ENCODE measurements around the gene SZT2. TPM values are rescaled to one million over a fixed set of nuclear protein-coding genes. Genes with fewer than 3 reads are reported as not detected.

SZT2 gene
- total RNA-seq, 1 donor from 2014 or later: 139 TPM

DNA sequence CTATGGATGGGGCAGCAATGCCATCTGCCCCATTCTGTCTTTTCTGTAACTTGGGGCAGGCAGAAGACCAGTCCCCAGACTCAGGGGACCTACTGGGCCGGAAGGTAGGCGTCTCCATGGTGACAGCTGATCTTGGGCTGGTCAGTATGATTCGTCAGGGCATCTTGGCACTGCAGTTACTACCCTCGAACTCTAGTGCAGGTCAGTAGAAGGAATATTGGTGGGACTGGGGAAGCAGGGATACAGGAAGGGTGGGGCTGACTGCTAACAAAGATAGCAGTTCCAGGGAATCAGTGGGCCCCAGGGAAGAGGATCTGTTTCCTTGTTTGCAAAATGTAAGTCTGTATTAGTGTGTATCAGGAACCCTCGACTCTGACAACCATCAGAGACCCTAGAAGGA lies 26.2 kb downstream of the SZT2 start:
- DNase-seq (no peak), ATAC-seq (ENCODE audit: low read depth) (no peak)
- no peaks in the 10 kb centered on the region for H3K27me3 Mint-ChIP-seq
- H3K4me1 Mint-ChIP-seq: no peaks in the 10 kb centered on the region
- no peaks in the 10 kb centered on the region for H3K9me3 Mint-ChIP-seq
- intact Hi-C loops (cut with micrococcal nuclease): no loop called here
- H3K4me3 Mint-ChIP-seq: no peak overlapping the region
- TF ChIP-seq, protein P1, sequence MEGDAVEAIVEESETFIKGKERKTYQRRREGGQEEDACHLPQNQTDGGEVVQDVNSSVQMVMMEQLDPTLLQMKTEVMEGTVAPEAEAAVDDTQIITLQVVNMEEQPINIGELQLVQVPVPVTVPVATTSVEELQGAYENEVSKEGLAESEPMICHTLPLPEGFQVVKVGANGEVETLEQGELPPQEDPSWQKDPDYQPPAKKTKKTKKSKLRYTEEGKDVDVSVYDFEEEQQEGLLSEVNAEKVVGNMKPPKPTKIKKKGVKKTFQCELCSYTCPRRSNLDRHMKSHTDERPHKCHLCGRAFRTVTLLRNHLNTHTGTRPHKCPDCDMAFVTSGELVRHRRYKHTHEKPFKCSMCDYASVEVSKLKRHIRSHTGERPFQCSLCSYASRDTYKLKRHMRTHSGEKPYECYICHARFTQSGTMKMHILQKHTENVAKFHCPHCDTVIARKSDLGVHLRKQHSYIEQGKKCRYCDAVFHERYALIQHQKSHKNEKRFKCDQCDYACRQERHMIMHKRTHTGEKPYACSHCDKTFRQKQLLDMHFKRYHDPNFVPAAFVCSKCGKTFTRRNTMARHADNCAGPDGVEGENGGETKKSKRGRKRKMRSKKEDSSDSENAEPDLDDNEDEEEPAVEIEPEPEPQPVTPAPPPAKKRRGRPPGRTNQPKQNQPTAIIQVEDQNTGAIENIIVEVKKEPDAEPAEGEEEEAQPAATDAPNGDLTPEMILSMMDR (IDR thresholded peaks at IDR 0.05): no peak
- no peak overlapping the region for H3K27ac Mint-ChIP-seq
- H3K36me3 Mint-ChIP-seq (ENCODE audit: low read depth): peaks cover 21% of the 10 kb centered on the region
- ChIA-PET CTCF (interaction anchor here (1.3 to 5.2 kb wide), 4 partner anchors 178 to 192 kb away, joined by 3 to 147 read pairs (median 34); no protein-coding TSS in a partner anchor), POLR2A (interaction anchor here (2.0 kb wide), 1 partner anchor 48 kb away, joined by 14 read pairs; the partner anchor contains the start of gene ELOVL1)

DNA sequence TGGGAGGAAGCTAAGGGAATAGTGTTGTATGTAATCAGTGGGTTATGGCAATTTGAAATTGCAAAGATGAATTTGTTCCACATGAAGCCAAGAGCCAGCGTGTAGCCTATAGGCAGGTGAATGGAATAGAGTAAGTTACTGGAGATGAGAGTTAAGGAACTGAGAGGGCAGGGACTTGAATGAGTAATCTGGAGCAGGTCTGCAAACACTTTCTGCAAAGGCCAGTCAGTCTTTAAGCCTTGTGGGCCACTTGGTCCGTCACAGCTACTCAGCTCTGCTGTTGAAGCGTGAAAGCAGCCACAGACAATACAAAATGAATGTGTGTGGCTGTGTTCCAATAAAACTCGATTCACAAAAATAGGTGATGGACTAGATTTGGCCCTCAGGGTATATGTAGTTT lies 29.2 kb downstream of the SZT2 start:
- no peak for ATAC-seq (ENCODE audit: low read depth)
- TF ChIP-seq, protein P1 (IDR thresholded peaks at IDR 0.05): no peak

DNA sequence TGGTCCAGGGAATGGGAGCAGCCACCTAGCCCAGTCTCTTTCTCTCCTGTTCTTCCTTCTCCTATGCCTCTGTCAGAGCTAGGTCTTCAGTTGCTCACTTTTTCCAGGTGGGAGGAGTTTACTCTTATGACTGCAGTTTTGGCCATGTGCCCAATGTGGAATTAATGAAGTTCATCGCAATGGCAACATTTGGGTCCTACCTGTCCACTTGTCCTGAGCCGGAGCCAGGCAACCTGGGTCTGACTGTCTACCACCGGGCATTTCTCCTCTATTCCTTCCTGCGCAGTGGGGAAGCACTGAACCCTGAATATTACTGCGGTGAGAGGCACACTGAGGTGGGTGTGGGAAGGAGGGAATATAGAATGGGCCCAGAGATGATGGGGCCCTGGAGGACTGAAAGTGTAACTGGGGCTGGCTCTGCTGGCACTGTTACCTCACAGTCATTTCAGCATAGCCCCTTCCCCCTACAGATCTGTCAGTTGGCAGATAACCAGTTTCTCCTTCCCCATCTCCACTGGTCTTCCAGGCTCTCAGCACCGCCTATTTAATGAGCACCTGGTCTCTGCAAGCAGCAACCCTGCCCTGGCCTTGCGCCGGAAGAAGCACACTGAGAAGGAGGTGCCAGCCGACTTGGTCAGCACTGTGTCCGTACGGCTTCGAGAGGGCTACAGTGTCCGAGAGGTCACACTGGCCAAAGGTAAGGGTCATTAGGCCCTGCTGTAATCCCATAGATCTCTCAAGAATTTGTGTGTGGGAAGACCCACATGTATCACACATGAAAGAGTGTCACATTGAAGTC lies 30.1 kb downstream of the SZT2 start:
- ChIA-PET POLR2A (no interaction called here), CTCF (interaction anchor here (1.8 kb wide), 1 partner anchor 193 kb away, joined by 6 read pairs; no protein-coding TSS in a partner anchor)
- Mint-ChIP-seq H3K9me3 (no peaks in the 10 kb centered on the region), H3K4me1 (no peaks in the 10 kb centered on the region), H3K4me3 (no peak overlapping the region), H3K27me3 (no peaks in the 10 kb centered on the region), H3K27ac (no peak overlapping the region), H3K36me3 (ENCODE audit: low read depth) (peaks cover 25% of the 10 kb centered on the region)
- ATAC-seq (ENCODE audit: low read depth) (no peak), DNase-seq (no peak)
- TF ChIP-seq, protein P1 (IDR thresholded peaks at IDR 0.05): no peak
- intact Hi-C loops (cut with micrococcal nuclease): no loop called here

More for the DNA sequence above, 29.2 kb downstream of the SZT2 start:
- Mint-ChIP-seq H3K4me3 (no peak overlapping the region), H3K9me3 (no peaks in the 10 kb centered on the region), H3K4me1 (no peaks in the 10 kb centered on the region), H3K27me3 (no peaks in the 10 kb centered on the region), H3K27ac (no peak overlapping the region), H3K36me3 (ENCODE audit: low read depth) (peaks cover 20% of the 10 kb centered on the region)
- intact Hi-C loops (cut with micrococcal nuclease): no loop called here
- no peak for DNase-seq
- CTCF ChIA-PET: interaction anchor here (1.8 kb wide), 1 partner anchor 192 kb away, joined by 6 read pairs; no protein-coding TSS in a partner anchor
- POLR2A ChIA-PET: interaction anchor here (0.8 kb wide), 1 partner anchor 195 kb away, joined by 3 read pairs; no protein-coding TSS in a partner anchor

DNA sequence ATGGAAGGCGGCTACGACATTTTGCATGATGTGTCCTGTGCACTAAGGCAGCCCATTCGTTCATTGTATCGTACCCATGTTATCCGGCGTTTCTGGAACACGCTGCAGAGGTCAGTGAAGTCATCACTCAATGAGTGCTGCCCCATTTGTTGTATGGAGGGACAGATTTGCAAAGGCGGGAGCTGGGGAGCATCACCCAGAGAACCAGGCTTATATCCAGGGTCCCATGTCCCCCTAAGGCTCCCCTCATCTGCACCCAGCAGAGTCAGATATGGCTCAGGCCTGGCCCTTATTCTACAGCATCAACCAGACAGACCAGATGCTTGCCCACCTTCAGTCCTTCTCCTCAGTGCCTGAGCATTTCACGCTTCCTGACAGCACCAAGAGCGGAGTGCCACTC lies 31.2 kb downstream of the SZT2 start:
- H3K27ac Mint-ChIP-seq: no peak overlapping the region
- no peak overlapping the region for H3K4me3 Mint-ChIP-seq
- ATAC-seq (ENCODE audit: low read depth) (no peak), DNase-seq (no peak)
- CTCF ChIA-PET: no interaction called here
- peaks cover 32% of the 10 kb centered on the region for H3K36me3 Mint-ChIP-seq (ENCODE audit: low read depth)
- no peaks in the 10 kb centered on the region for H3K27me3 Mint-ChIP-seq
- intact Hi-C loops (cut with micrococcal nuclease): no loop called here
- POLR2A ChIA-PET: no interaction called here
- H3K4me1 Mint-ChIP-seq: no peaks in the 10 kb centered on the region
- no peaks in the 10 kb centered on the region for H3K9me3 Mint-ChIP-seq
- TF ChIP-seq, protein P1 (IDR thresholded peaks at IDR 0.05): no peak

DNA sequence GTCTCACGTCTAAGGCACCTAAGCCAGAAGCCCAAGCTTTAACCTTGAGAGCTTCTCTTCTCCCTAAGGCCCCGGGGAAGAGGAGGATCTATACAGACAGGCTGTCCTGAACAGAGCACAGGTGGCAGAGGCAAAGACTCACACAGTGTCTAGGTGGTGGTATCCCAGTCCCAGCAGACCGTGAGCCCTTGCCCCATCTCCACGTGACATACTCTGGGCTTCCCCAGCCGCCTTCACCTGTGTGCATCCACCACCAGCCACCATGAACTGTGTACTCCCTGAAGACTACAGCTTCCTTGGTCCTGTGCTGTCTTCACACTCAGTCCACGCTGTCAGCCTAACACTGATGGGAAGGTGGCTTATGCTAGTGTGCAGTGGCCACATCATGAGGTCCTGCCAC lies 31.7 kb downstream of the SZT2 start:
- Mint-ChIP-seq H3K27me3 (no peaks in the 10 kb centered on the region), H3K4me3 (no peak overlapping the region), H3K27ac (no peak overlapping the region), H3K4me1 (no peaks in the 10 kb centered on the region), H3K9me3 (no peaks in the 10 kb centered on the region), H3K36me3 (ENCODE audit: low read depth) (peaks cover 37% of the 10 kb centered on the region)
- intact Hi-C loops (cut with micrococcal nuclease): no loop called here
- ATAC-seq (ENCODE audit: low read depth): no peak
- ChIA-PET CTCF (no interaction called here), POLR2A (no interaction called here)
- TF ChIP-seq, protein P1 (IDR thresholded peaks at IDR 0.05): no peak
- no peak for DNase-seq
